NOMO-1 (cell line): ENCODE data around the gene CDH23.

Experiments
- DNase-seq, 2 experiments: peaks; one replicate each; lab custom pipeline; 2025; ENCODE audit not compliant: unreplicated experiment in 2 of 2; lab: John Stamatoyannopoulos, UW

CDH23 gene

GRCh38 chr10:71611131-71611530, 214.4 kb downstream of the CDH23 start:
- no peak for DNase-seq

GRCh38 chr10:71611709-71612422, 215.1 kb downstream of the CDH23 start:
- no peak for DNase-seq

- DNase-seq, result no peak
Observed at GRCh38 chr10:71613261-71613777, 216.6 kb downstream of the CDH23 start.

- DNase-seq, result no peak
Observed at GRCh38 chr10:71613877-71614276, 217.2 kb downstream of the CDH23 start.

GRCh38 chr10:71614946-71615345, 218.2 kb downstream of the CDH23 start:
- no peak for DNase-seq

- DNase-seq, result no peak
Observed at GRCh38 chr10:71615538-71616329, 219.0 kb downstream of the CDH23 start.

GRCh38 chr10:71616817-71617654, 220.3 kb downstream of the CDH23 start:
- DNase-seq, result no peak

- DNase-seq, result no peak
Observed at GRCh38 chr10:71618176-71618575, 221.5 kb downstream of the CDH23 start.

- no peak for DNase-seq
Observed at GRCh38 chr10:71618598-71618997, 221.9 kb downstream of the CDH23 start.

GRCh38 chr10:71620642-71621041, 223.9 kb downstream of the CDH23 start:
- DNase-seq, result no peak

GRCh38 chr10:71621231-71622153, 224.8 kb downstream of the CDH23 start:
- DNase-seq, result no peak

GRCh38 chr10:71622154-71622526, 225.4 kb downstream of the CDH23 start:
- DNase-seq, result no peak

GRCh38 chr10:71622616-71623015, 225.9 kb downstream of the CDH23 start:
- no peak for DNase-seq

GRCh38 chr10:71623098-71623985, 226.6 kb downstream of the CDH23 start:
- DNase-seq, result no peak

GRCh38 chr10:71623986-71624291, 227.2 kb downstream of the CDH23 start:
- no peak for DNase-seq

- no peak for DNase-seq
Observed at GRCh38 chr10:71625445-71626175, 228.9 kb downstream of the CDH23 start.

- DNase-seq, result no peak
Observed at GRCh38 chr10:71627230-71627939, 230.7 kb downstream of the CDH23 start.

GRCh38 chr10:71627956-71628355, 231.2 kb downstream of the CDH23 start:
- no peak for DNase-seq
